Motor neuron (in vitro differentiated cells): ENCODE data around the gene NECTIN4. TPM values are rescaled to one million over a fixed set of nuclear protein-coding genes. Genes with fewer than 3 reads are reported as not detected.
"Not testable (repeated sequence)": the region's sequence is repeated elsewhere in the genome, so short reads cannot be mapped to it uniquely, and the experiment has no call there.

ENCODE experiments used
- ATAC-seq, 8 experiments: fragments of 200-7000 bp; cut with Tn5 transposase; replicated peaks in 6 of 8; 2 replicates each; pipeline ENCODE4 v1.8.0; 2021; ENCODE audit warnings: mild to moderate bottlenecking in 8 of 8, moderate library complexity in 8 of 8
- H3K27ac ChIP-seq, 2 donors: fragments of 250-450 bp; sonication (Bioruptor Pico); 2 replicates each; pipeline ENCODE4 v1.9.0; 2021; ENCODE audit warnings: antibody characterized with exemption in 2 of 2, mild to moderate bottlenecking in 2 of 2, moderate library complexity in 1 of 2
- H3K4me1 ChIP-seq, 2 donors: fragments of 250-450 bp; sonication (Bioruptor Pico); replicated peaks in 1 of 2; 2 replicates each; pipeline ENCODE4 v1.6.1; 2021; ENCODE audit warnings: antibody characterized with exemption in 2 of 2, mild to moderate bottlenecking in 2 of 2, moderate library complexity in 1 of 2
- H3K4me3 ChIP-seq, 5 donors: fragments of 250-450 bp; sonication (Bioruptor Pico); 2 replicates each; pipeline ENCODE4 v1.9.0; 2021; ENCODE audit warnings: antibody characterized with exemption in 5 of 5, mild to moderate bottlenecking in 5 of 5, moderate library complexity in 4 of 5
- WGBS, 10 experiments: fragments of 450-650 bp; shearing (Covaris generic); methylation state at CpG; one replicate each; pipeline ENCODE4 v1.0.0; 2022; 5-methylcytosine and 5-hydroxymethylcytosine counted together
- in situ Hi-C, 9 experiments: fragments of 400-800 bp; cut with MboI; loops; one replicate each; pipeline ENCODE4 v1.15.0; 2021; ENCODE audit warnings: low sequenced_read_pairs in 9 of 9, low pct_unique_long_range_greater_than_20kb in 2 of 9; ENCODE audit not compliant: unreplicated experiment in 9 of 9
- total RNA-seq, 8 experiments: library from RNA; unstranded; fragments of 300-600 nt; gene quantifications; 2 replicates each; pipeline versions ENCODE4 v1.2.3 to v1.2.4, GENCODE V29; 2022

Gene NECTIN4
- total RNA-seq, 8 experiments from 2014 or later: 0.14 to 29.1 (median 0.85) TPM; not detected in 1

- H3K4me1 ChIP-seq: peaks cover 0 to 4% of the 10 kb centered on the region in 2 donors
- in situ Hi-C loops: loop anchor here in 1 of 9 experiments (25.0 kb wide), 1 partner anchor 89 kb away; no protein-coding TSS in a partner anchor
These were observed 12.9 kb downstream of the NECTIN4 start for GRCh38 chr1:161076410-161076809.

GRCh38 chr1:161074676-161075368, 14.5 kb downstream of the NECTIN4 start:
- H3K27ac ChIP-seq: no peak overlapping the region
- H3K4me1 ChIP-seq: peaks cover 0 to 4% of the 10 kb centered on the region in 2 donors
- peak in 3 of 8 experiments; percentile 44 to 58 (median 52) for ATAC-seq
- WGBS, 10 experiments: 78 to 100% (median 88%) methylated on average over 1 to 8 of the region's 12 CpGs; no CpG with 5 or more reads in 5 of the 10 experiments
- in situ Hi-C loops: loop anchor here in 1 of 9 experiments (25.0 kb wide), 1 partner anchor 88 kb away; no protein-coding TSS in a partner anchor
- H3K4me3 ChIP-seq: no peak overlapping the region

More at GRCh38 chr1:161076410-161076809, 12.9 kb downstream of the NECTIN4 start:
- H3K27ac ChIP-seq: no peak overlapping the region
- ATAC-seq: peak in 1 of 8 experiments; percentile 2
- H3K4me3 ChIP-seq: no peak overlapping the region

GRCh38 chr1:161073474-161074121, 15.8 kb downstream of the NECTIN4 start:
- in situ Hi-C loops: no loop called here
- H3K4me3 ChIP-seq: no peak overlapping the region
- H3K4me1 ChIP-seq: peaks cover 0 to 4% of the 10 kb centered on the region in 2 donors
- peak in 3 of 8 experiments; percentile 35 to 78 (median 55) for ATAC-seq
- WGBS, 10 experiments: 56 to 100% (median 89%) methylated on average over 2 to 5 of the region's 7 CpGs; no CpG with 5 or more reads in 7 of the 10 experiments
- H3K27ac ChIP-seq: no peak overlapping the region

- ATAC-seq: no peak
- in situ Hi-C loops: no loop called here
- Histone ChIP-seq H3K4me3 (no peak overlapping the region), H3K27ac (no peak overlapping the region), H3K4me1 (peaks cover 0 to 4% of the 10 kb centered on the region in 2 donors)
- 53 to 100% (median 78%) methylated on average over 1 to 10 of the region's 19 CpGs; no CpG with 5 or more reads in 3 of the 10 experiments for WGBS, 10 experiments
These were observed 16.5 kb downstream of the NECTIN4 start for GRCh38 chr1:161072751-161073449.

- no peak overlapping the region for H3K27ac ChIP-seq
- no peak overlapping the region for H3K4me3 ChIP-seq
- H3K4me1 ChIP-seq: peaks cover 0 to 4% of the 10 kb centered on the region in 2 donors
- WGBS, 10 experiments: 38 to 82% (median 71%) methylated on average over 3 to 9 of the region's 9 CpGs; no CpG with 5 or more reads in 2 of the 10 experiments
- ATAC-seq: peak in 3 of 8 experiments; percentile 1 to 51 (median 47)
- in situ Hi-C loops: no loop called here
These were observed 17.4 kb downstream of the NECTIN4 start for GRCh38 chr1:161071886-161072371.

- no peak overlapping the region for H3K4me3 ChIP-seq
- in situ Hi-C loops: no loop called here
- WGBS, 10 experiments: 0 to 100% (median 82%) methylated on average over 1 to 4 of the region's 4 CpGs; no CpG with 5 or more reads in 1 of the 10 experiments
- H3K27ac ChIP-seq: no peak overlapping the region
- H3K4me1 ChIP-seq: peaks cover 0 to 4% of the 10 kb centered on the region in 2 donors
- peak in 4 of 8 experiments; percentile 15 to 77 (median 25) for ATAC-seq
These were observed 18.6 kb downstream of the NECTIN4 start for GRCh38 chr1:161070761-161071160.

GRCh38 chr1:161069731-161070270, 19.6 kb downstream of the NECTIN4 start, which contains the start of gene ARHGAP30:
Gene ARHGAP30, minus strand, starts transcription at chr1:161069891. Its CDS starts 267 bp downstream, at chr1:161069624.
- in situ Hi-C loops: no loop called here
- WGBS, 10 experiments: 70 to 100% (median 100%) methylated on average over 1 to 2 of the region's 9 CpGs; no CpG with 5 or more reads in 5 of the 10 experiments
- no peak for ATAC-seq
- H3K4me1 ChIP-seq: peaks cover 0 to 4% of the 10 kb centered on the region in 2 donors
- no peak within 1 kb of the TSS for H3K27ac ChIP-seq
- H3K4me3 ChIP-seq: no peak within 1 kb of the TSS

- 67 to 100% (median 80%) methylated on average over 1 to 2 of the region's 9 CpGs; no CpG with 5 or more reads in 4 of the 10 experiments for WGBS, 10 experiments
- Histone ChIP-seq H3K4me3 (no peak overlapping the region), H3K4me1 (peaks cover 0 to 4% of the 10 kb centered on the region in 2 donors), H3K27ac (no peak overlapping the region)
- no peak for ATAC-seq
- in situ Hi-C loops: no loop called here
These were observed 20.1 kb downstream of the NECTIN4 start for GRCh38 chr1:161069241-161069640.

GRCh38 chr1:161068306-161069234, 20.8 kb downstream of the NECTIN4 start:
- 50 to 100% (median 81%) methylated on average over 1 to 6 of the region's 10 CpGs; no CpG with 5 or more reads in 2 of the 10 experiments for WGBS, 10 experiments
- H3K4me3 ChIP-seq: no peak overlapping the region
- peaks cover 0 to 4% of the 10 kb centered on the region in 2 donors for H3K4me1 ChIP-seq
- ATAC-seq: peak in 3 of 8 experiments; percentile 40 to 70 (median 69)
- H3K27ac ChIP-seq: no peak overlapping the region
- in situ Hi-C loops: no loop called here

- Histone ChIP-seq H3K4me3 (no peak overlapping the region), H3K27ac (no peak overlapping the region), H3K4me1 (no peaks in the 10 kb centered on the region)
- WGBS, 10 experiments: 50 to 100% (median 74%) methylated on average over 1 to 3 of the region's 3 CpGs; no CpG with 5 or more reads in 3 of the 10 experiments
- no peak for ATAC-seq
- in situ Hi-C loops: no loop called here
These were observed 22.7 kb downstream of the NECTIN4 start for GRCh38 chr1:161066694-161067093.

GRCh38 chr1:161065681-161066080, 23.7 kb downstream of the NECTIN4 start:
- ATAC-seq, in situ Hi-C loops: not testable (repeated sequence)
- WGBS, 10 experiments: 56 to 100% (median 90%) methylated on average over 2 to 7 of the region's 7 CpGs; no CpG with 5 or more reads in 1 of the 10 experiments

More at GRCh38 chr1:161065681-161066080, 23.7 kb downstream of the NECTIN4 start:
- H3K4me3 ChIP-seq, H3K27ac ChIP-seq, H3K4me1 ChIP-seq: not testable (repeated sequence)
